ENCODE measurements around the gene SRA1. TPM values are rescaled to one million over a fixed set of nuclear protein-coding genes. Genes with fewer than 3 reads are reported as not detected.

SRA1 gene
- total RNA-seq, 1 experiment from 2014 or later = 48.6 TPM

DNA sequence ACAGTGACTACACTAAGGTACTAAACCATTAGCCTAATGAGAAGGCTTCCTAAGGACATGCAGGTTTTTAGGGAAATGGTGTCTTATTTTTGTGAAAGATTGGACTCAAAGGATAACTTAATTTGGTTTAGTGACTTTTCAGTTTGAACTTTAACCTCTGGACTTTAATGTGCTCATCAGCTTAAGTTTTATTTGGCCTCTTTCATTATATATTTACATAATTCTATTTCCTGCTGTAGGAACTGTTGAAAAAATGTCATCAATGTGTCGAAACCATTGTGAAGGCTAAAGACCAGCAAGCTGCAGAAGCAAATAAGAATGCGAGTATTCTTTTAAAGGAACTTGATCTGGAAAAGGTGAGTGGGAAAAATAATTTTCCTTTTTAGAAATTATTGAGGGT lies 44.1 kb downstream of the SRA1 start:
- H3K79me2 ChIP-seq (ENCODE audit: low read length) = no peaks in the 10 kb centered on the region
- no peak overlapping the region for H3K4me2 ChIP-seq (ENCODE audit: low read length)
- no peak for TF ChIP-seq EZH2phosphoT487 (IDR thresholded peaks at IDR 0.05; ENCODE audit: borderline replicate concordance, low read length)
- TF ChIP-seq, protein P1, sequence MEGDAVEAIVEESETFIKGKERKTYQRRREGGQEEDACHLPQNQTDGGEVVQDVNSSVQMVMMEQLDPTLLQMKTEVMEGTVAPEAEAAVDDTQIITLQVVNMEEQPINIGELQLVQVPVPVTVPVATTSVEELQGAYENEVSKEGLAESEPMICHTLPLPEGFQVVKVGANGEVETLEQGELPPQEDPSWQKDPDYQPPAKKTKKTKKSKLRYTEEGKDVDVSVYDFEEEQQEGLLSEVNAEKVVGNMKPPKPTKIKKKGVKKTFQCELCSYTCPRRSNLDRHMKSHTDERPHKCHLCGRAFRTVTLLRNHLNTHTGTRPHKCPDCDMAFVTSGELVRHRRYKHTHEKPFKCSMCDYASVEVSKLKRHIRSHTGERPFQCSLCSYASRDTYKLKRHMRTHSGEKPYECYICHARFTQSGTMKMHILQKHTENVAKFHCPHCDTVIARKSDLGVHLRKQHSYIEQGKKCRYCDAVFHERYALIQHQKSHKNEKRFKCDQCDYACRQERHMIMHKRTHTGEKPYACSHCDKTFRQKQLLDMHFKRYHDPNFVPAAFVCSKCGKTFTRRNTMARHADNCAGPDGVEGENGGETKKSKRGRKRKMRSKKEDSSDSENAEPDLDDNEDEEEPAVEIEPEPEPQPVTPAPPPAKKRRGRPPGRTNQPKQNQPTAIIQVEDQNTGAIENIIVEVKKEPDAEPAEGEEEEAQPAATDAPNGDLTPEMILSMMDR (conservative IDR thresholded peaks at IDR 0.05; ENCODE audit: low read depth, low read length) = no peak
- no peak for TF ChIP-seq EZH2 (IDR thresholded peaks at IDR 0.05; ENCODE audit: low read length, unreplicated experiment)
- H3K9ac ChIP-seq (ENCODE audit: low read length) = no peak overlapping the region
- no peaks in the 10 kb centered on the region for H3K4me1 ChIP-seq (ENCODE audit: insufficient read depth, low read length)
- no peaks in the 10 kb centered on the region for H4K20me1 ChIP-seq (ENCODE audit: low read length)
- no peak overlapping the region for H3K4me3 ChIP-seq (ENCODE audit: low read length)
- no peaks in the 10 kb centered on the region for H3F3A ChIP-seq (ENCODE audit: low read length, unreplicated experiment)
- intact Hi-C loops (cut with micrococcal nuclease) = no loop called here
- no peaks in the 10 kb centered on the region for H3K9me2 ChIP-seq (replicated peaks; ENCODE audit: low read length)
- no peaks in the 10 kb centered on the region for H3K27me3 ChIP-seq (ENCODE audit: low read length)
- BruUV-seq (replicated peaks) = no TSS peak
- POLR2A ChIA-PET (ENCODE audit: unreplicated experiment) = no interaction called here
- DNase-seq (no peak), ATAC-seq (no peak)
- H3K9me3 ChIP-seq (ENCODE audit: low read length) = no peaks in the 10 kb centered on the region
- no peak overlapping the region for H2AFZ ChIP-seq (ENCODE audit: low read length)
- H3K36me3 ChIP-seq (ENCODE audit: low read depth, low read length) = peaks cover 36% of the 10 kb centered on the region
- H3K27ac ChIP-seq (ENCODE audit: low read length) = no peak overlapping the region
- CTCF ChIA-PET = no interaction called here

DNA sequence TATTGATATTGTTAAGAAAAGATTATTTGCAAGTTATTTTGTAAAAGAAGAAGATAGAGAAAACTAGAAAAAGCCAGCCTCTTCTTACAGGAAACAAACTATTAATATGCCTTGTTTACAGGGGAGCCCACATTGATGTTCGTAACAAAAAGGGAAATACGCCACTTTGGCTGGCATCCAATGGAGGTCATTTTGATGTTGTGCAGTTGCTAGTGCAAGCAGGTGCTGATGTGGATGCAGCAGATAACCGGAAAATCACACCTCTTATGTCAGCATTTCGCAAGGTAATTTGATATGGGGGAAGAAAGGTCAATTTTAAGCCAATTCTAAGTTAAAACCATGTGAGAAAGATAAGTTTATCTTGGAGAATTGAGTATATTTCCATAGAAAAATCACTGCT lies 47.4 kb downstream of the SRA1 start:
- POLR2A ChIA-PET (ENCODE audit: unreplicated experiment) = no interaction called here

DNA sequence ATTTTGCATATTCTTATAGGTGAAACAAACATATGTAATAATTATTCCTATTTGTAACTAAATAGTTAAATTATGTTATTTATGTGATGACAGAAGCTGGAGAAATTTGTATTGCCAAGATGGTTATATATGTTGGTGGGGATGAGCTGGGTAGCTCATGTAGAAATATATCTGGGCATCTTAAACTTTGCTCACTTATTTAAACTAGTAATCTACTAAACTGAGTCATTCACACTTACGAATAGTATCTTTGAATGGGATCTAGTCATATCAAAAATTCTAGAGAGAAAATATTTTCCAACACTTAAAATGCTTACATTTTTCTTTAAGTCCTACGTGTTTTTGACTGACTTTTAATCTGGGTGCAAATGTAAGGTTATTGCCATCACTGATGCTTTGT lies 54.4 kb downstream of the SRA1 start:
- no peak overlapping the region for H3K27ac ChIP-seq (ENCODE audit: low read length)
- peaks cover 6% of the 10 kb centered on the region for H3F3A ChIP-seq (ENCODE audit: low read length, unreplicated experiment)
- no TSS peak for BruUV-seq (replicated peaks)
- no peak for ATAC-seq
- peaks cover 25% of the 10 kb centered on the region for H3K36me3 ChIP-seq (ENCODE audit: low read depth, low read length)
- no peaks in the 10 kb centered on the region for H3K79me2 ChIP-seq (ENCODE audit: low read length)
- no peak overlapping the region for H3K4me3 ChIP-seq (ENCODE audit: low read length)
- H3K9me2 ChIP-seq (replicated peaks; ENCODE audit: low read length) = no peaks in the 10 kb centered on the region
- H3K9me3 ChIP-seq (ENCODE audit: low read length) = no peaks in the 10 kb centered on the region
- TF ChIP-seq EZH2 (IDR thresholded peaks at IDR 0.05; ENCODE audit: low read length, unreplicated experiment) = no peak
- TF ChIP-seq EZH2phosphoT487 (IDR thresholded peaks at IDR 0.05; ENCODE audit: borderline replicate concordance, low read length) = no peak
- TF ChIP-seq, protein P1 (conservative IDR thresholded peaks at IDR 0.05; ENCODE audit: low read depth, low read length) = no peak
- CTCF ChIA-PET = no interaction called here
- POLR2A ChIA-PET (ENCODE audit: unreplicated experiment) = no interaction called here
- no peak overlapping the region for H2AFZ ChIP-seq (ENCODE audit: low read length)
- H3K27me3 ChIP-seq (ENCODE audit: low read length) = no peaks in the 10 kb centered on the region
- no peaks in the 10 kb centered on the region for H3K4me1 ChIP-seq (ENCODE audit: insufficient read depth, low read length)
- H4K20me1 ChIP-seq (ENCODE audit: low read length) = no peaks in the 10 kb centered on the region
- H3K9ac ChIP-seq (ENCODE audit: low read length) = no peak overlapping the region
- intact Hi-C loops (cut with micrococcal nuclease) = no loop called here
- no peak for DNase-seq
- no peak overlapping the region for H3K4me2 ChIP-seq (ENCODE audit: low read length)

More for the DNA sequence above, 47.4 kb downstream of the SRA1 start:
- Histone ChIP-seq H4K20me1 (ENCODE audit: low read length) (no peaks in the 10 kb centered on the region), H3K4me2 (ENCODE audit: low read length) (no peak overlapping the region), H3K36me3 (ENCODE audit: low read depth, low read length) (peaks cover 58% of the 10 kb centered on the region), H2AFZ (ENCODE audit: low read length) (no peak overlapping the region), H3K9me3 (ENCODE audit: low read length) (no peaks in the 10 kb centered on the region), H3K4me3 (ENCODE audit: low read length) (no peak overlapping the region), H3K9ac (ENCODE audit: low read length) (no peak overlapping the region), H3K9me2 (replicated peaks; ENCODE audit: low read length) (no peaks in the 10 kb centered on the region), H3F3A (ENCODE audit: low read length, unreplicated experiment) (no peaks in the 10 kb centered on the region), H3K79me2 (ENCODE audit: low read length) (no peaks in the 10 kb centered on the region), H3K4me1 (ENCODE audit: insufficient read depth, low read length) (no peaks in the 10 kb centered on the region), H3K27ac (ENCODE audit: low read length) (no peak overlapping the region), H3K27me3 (ENCODE audit: low read length) (no peaks in the 10 kb centered on the region)
- no peak for TF ChIP-seq EZH2 (IDR thresholded peaks at IDR 0.05; ENCODE audit: low read length, unreplicated experiment)
- TF ChIP-seq, protein P1 (conservative IDR thresholded peaks at IDR 0.05; ENCODE audit: low read depth, low read length) = no peak
- intact Hi-C loops (cut with micrococcal nuclease) = no loop called here
- CTCF ChIA-PET = no interaction called here
- BruUV-seq (replicated peaks) = no TSS peak
- DNase-seq = no peak
- ATAC-seq = no peak

Small RNA genes within 50 kb of the gene (microRNA-seq; reads per million reads assigned to microRNA genes)
- not detected for gene MIR6831 (ENCODE audit: unreplicated experiment)

Other genes starting within 250 kb of the SRA1 start
- gene HBEGF, start 210.9 kb downstream of the SRA1 start, total RNA-seq (2014; rRNA removed) = 82.6 and 85.9 TPM in 2 replicates
- gene SLC4A9, start 197.3 kb downstream of the SRA1 start, total RNA-seq (2014; rRNA removed) = 0.29 TPM in 1 of 2 replicates, not detected in the other
- 64.6 and 81.1 TPM in 2 replicates for gene ANKHD1, start 155.6 kb downstream of the SRA1 start, total RNA-seq (2014; rRNA removed)
- not detected in 2 replicates for gene EIF4EBP3, start 9.8 kb downstream of the SRA1 start, total RNA-seq (2014; rRNA removed)
- gene APBB3, start 7.1 kb upstream of the SRA1 start, total RNA-seq (2014; rRNA removed) = 11.4 and 13.6 TPM in 2 replicates
- gene SLC35A4, start 7.4 kb upstream of the SRA1 start, total RNA-seq (2014; rRNA removed) = 25.0 and 29.1 TPM in 2 replicates
- gene CD14, start 75.7 kb upstream of the SRA1 start, total RNA-seq (2014; rRNA removed) = not detected in 2 replicates
- gene TMCO6, start 82.0 kb upstream of the SRA1 start, total RNA-seq (2014; rRNA removed) = 12.7 and 16.5 TPM in 2 replicates
- 84.5 and 108 TPM in 2 replicates for gene NDUFA2, start 90.2 kb upstream of the SRA1 start, total RNA-seq (2014; rRNA removed)
- 87.5 and 117 TPM in 2 replicates for gene IK, start 90.4 kb upstream of the SRA1 start, total RNA-seq (2014; rRNA removed)
- 21.2 and 27.2 TPM in 2 replicates for gene WDR55, start 107.4 kb upstream of the SRA1 start, total RNA-seq (2014; rRNA removed)
- gene DND1, start 116.1 kb upstream of the SRA1 start, total RNA-seq (2014; rRNA removed) = 0.75 and 1.1 TPM in 2 replicates
- gene HARS1, start 133.9 kb upstream of the SRA1 start, total RNA-seq (2014; rRNA removed) = 76.1 and 87.1 TPM in 2 replicates
- gene HARS2, start 134.0 kb upstream of the SRA1 start, total RNA-seq (2014; rRNA removed) = 23.3 and 29.7 TPM in 2 replicates
- 28.2 and 36.8 TPM in 2 replicates for gene ZMAT2, start 143.0 kb upstream of the SRA1 start, total RNA-seq (2014; rRNA removed)
- not detected in 2 replicates for gene PCDHA1, start 228.7 kb upstream of the SRA1 start, total RNA-seq (2014; rRNA removed)
- gene PCDHA2, start 237.4 kb upstream of the SRA1 start, total RNA-seq (2014; rRNA removed) = not detected in 2 replicates
- gene PCDHA3, start 243.6 kb upstream of the SRA1 start, total RNA-seq (2014; rRNA removed) = not detected in 2 replicates
- 1.5 and 1.6 TPM in 2 replicates for gene PCDHA4, start 249.6 kb upstream of the SRA1 start, total RNA-seq (2014; rRNA removed)